Measurements from ENCODE around the gene MYO16.

The MYO16 gene

DNA sequence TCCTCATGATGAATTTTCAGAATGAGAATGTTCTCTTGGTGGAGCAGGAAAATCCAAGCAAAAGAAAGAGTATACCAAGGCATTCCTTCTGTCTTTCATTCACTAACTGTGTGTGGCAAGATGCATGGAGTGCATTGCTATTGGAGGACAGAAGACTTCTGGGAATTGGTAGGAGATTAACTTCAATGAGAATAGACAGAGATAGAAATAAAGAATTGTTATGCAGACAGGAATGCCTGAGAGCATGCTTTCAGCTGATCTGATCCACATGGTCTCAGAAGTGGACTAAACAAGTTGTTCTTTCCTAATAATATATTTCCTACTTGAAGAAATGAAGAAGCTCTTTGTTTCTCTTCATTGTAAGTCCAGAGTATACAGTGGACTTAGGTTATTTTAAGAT lies 303.6 kb downstream of the MYO16 start:
- DNase-seq (ENCODE audit: low spot score), result no peak

GRCh38 chr13:108938155-108938554 lies 308.7 kb downstream of the MYO16 start:
- DNase-seq (ENCODE audit: low spot score), result no peak

DNA sequence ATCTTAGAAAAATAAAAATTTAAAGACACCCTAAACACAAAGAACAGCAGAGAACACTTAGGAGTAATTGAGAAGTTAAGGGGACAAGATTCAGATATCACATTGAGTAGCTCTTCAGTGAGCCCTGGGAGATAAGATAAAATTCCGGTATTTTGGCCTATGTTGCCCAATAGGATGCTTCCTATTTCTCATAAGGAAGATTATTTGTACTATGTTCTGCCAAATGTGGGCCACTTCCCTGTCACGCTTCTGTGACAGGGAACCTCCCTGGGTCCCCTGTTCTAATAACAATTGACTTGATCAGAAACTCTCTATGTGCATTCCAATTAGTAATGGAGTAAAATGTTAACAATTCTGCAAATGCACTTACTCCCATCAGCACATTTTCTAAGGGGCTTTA lies 310.7 kb downstream of the MYO16 start:
- DNase-seq (ENCODE audit: low spot score), result no peak

- no peak for DNase-seq (ENCODE audit: low spot score)
Observed at GRCh38 chr13:108943842-108944241, 314.4 kb downstream of the MYO16 start.

DNA sequence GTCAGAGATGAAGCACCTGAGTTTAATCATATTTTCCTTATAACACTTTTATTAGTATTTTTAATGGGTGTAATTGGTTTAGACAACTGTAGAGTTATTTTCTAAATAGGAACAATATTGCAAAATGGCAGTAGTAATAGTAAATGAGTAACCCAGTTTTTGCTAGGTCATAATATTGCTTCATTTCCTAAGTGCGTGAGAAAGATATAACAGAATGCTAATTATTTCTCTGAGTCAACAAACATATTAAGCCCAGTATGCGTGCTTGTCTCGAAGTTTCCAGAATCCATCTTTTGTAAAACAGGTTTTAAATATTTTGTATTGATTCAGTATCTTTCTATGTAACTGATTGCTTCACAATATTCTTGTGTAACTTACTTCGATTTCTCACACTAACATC lies 315.3 kb downstream of the MYO16 start:
- DNase-seq (ENCODE audit: low spot score), result peak; percentile 52

DNA sequence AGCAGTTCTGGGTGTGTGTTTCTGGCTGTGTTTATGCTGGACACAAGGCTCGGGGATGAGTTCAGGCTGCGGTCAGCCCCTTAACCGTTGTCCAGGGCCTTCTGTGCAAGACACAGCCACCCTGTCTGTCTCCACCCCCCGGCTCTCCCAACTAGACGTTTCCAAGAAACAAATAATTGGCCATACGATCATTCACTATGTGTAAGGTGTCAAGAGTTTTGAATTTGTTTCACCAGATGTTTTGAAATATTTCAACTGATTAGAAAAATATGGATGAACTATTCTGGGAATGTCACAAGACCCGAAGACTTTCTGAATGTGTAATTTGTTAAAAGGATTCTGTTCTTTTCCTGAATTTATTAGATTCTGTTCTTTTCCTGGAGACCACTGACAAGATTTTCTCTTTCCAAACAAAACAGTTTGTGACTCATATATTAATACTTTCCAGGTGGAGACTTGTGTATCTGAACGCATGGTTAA lies 318.2 kb downstream of the MYO16 start:
- DNase-seq (ENCODE audit: low spot score), result peak; percentile 87

DNA sequence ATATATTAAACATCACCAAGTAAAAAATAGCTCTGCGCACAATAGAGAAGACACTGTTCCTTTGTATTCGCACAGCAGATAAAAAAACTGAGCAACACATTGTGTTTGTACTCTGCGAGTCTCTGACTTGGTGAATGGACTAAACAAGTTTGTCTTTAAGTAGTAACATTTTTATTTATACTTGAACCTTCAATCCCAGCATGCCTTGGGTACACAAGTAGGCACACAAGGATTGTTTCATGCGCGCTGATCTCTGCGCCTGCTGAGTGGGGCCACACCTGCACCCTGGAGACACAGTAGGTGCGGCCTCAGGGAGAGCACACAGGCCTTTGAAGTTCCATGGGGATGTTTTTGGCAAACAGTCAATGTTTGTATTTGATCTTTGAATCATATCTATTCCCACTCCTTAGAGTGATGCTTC lies 318.9 kb downstream of the MYO16 start:
- DNase-seq (ENCODE audit: low spot score), result no peak

DNA sequence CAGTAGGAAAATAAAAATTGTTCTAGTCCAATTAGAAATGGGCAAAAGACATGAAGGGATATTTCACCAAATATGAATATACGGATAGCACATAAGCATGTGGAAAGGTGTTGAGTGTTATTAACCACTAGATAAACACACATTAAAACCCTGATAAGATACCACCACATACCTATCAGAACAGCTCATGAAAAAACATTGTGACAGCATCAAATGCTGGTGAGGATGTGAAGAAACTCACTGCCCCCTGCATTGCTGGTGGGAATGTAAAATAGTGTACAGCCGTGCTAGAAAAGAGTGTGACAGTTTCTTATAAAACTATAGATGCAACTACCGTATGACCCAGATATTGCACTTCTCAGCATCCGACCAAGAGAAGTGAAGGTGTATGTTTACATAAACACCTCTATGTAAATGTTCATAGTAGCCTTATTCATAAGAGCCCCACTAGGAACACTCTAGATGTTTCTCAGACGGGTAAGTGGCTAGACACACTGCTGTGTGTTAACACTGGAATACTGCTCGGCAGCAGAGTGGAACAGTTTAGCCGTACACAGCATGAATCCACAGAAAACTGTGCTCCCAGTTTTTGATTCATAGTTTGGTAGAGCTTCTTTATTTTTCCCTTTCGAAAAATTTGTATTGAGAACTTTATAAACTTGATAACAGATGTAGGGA lies 321.1 kb downstream of the MYO16 start:
- no peak for DNase-seq (ENCODE audit: low spot score)

DNA sequence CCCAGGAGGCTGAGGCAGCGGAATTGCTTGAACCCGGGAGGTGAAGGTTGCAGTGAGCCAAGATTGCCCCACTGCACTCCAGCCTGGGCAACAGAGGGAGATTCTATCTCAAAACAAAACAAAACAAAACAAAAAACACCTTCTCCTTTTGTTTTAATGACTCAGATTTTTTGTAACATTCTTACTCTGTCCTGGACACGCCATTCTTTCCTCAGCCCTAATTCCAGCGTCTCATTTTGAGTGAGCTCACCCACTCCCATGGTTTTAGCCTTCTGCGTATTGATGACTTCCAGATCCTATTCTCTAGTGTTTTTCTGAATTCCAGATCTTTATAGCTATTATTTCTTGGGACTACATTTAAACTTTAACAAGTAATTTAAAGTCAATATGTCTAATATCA lies 326.3 kb downstream of the MYO16 start:
- DNase-seq (ENCODE audit: low spot score), result no peak

GRCh38 chr13:108957369-108958012 lies 328.1 kb downstream of the MYO16 start:
- peak; percentile 73 for DNase-seq (ENCODE audit: low spot score)

GRCh38 chr13:108958013-108958376 lies 328.6 kb downstream of the MYO16 start:
- no peak for DNase-seq (ENCODE audit: low spot score)

GRCh38 chr13:108959234-108959633 lies 329.8 kb downstream of the MYO16 start:
- no peak for DNase-seq (ENCODE audit: low spot score)

DNA sequence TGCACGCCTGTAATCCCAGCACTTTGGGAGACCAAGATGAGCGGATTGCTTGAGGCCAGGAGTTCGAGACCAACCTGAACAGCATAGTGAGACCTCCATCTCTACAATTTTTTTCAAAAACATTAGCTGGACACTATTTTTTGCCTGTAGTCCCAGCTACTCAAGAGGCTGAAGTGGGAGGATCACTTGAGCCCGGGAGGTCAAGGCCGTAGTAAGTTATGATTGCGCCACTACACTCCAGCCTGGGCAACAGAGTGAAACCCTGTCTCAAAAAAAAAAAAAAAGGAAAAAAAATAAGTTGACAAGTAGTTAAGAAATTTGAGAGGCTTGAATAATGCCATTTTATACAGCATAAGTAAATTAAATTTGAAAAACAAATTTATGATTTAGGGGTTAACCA lies 330.6 kb downstream of the MYO16 start:
- DNase-seq (ENCODE audit: low spot score), result no peak

GRCh38 chr13:108961542-108962125 lies 332.2 kb downstream of the MYO16 start:
- peak; percentile 43 for DNase-seq (ENCODE audit: low spot score)

- no peak for DNase-seq (ENCODE audit: low spot score)
Observed at GRCh38 chr13:108962654-108963053, 333.2 kb downstream of the MYO16 start.

- DNase-seq (ENCODE audit: low spot score), result no peak
Observed at GRCh38 chr13:108963276-108963810, 333.9 kb downstream of the MYO16 start.

GRCh38 chr13:108963846-108964600 lies 334.6 kb downstream of the MYO16 start:
- peak; percentile 53 for DNase-seq (ENCODE audit: low spot score)

GRCh38 chr13:108964606-108965005 lies 335.2 kb downstream of the MYO16 start:
- no peak for DNase-seq (ENCODE audit: low spot score)

DNA sequence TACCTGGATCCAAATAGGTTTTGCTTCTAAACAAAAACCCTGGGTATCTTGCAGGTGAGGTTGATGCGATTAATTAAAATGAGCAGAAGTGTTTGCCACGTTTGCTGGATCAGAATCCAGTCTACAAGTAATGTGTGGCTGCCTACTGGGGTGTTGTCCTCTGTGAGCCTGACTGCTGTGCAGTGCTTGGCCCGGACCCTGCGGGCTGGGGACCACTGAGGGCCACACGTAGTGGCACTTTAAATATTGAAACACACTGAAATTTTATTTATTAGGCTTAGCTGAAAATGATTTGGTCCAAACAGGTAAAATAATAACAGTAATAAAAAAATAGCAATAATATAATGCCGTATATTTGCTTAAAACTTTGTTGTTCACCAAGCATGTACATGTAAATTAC lies 338.0 kb downstream of the MYO16 start:
- DNase-seq (ENCODE audit: low spot score), result no peak

GRCh38 chr13:108968566-108968965 lies 339.2 kb downstream of the MYO16 start:
- DNase-seq (ENCODE audit: low spot score), result no peak

DNA sequence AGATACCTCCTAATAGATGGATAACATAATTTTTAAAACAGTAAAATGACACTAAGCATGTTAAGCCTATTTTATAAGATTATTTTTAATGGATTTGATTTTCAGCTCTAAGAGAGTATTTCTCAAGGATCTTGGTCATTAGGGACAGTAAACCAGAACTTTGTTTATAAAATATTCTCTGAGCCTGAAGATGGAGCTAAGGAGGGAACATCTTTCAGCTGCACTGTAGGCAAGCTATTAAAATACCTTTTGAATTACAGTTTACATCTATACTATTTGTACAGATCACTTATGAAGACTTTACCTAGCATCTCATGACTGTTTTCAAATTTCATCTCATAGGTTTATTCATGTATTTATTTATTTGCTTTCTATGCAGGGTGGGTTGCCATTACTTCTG lies 345.3 kb downstream of the MYO16 start:
- DNase-seq (ENCODE audit: low spot score), result no peak

- no peak for DNase-seq (ENCODE audit: low spot score)
Observed at GRCh38 chr13:108980237-108980636, 350.8 kb downstream of the MYO16 start.

- no peak for DNase-seq (ENCODE audit: low spot score)
Observed at GRCh38 chr13:108981407-108981806, 352.0 kb downstream of the MYO16 start.
